GM19035 (cell line): ENCODE results near the gene UQCRH.

ENCODE experiments used
- ATAC-seq: cut with Tn5 transposase; IDR thresholded peaks from one replicate; pipeline ENCODE4 v1.9.1; 2021; ENCODE audit not compliant: unreplicated experiment

UQCRH gene

DNA sequence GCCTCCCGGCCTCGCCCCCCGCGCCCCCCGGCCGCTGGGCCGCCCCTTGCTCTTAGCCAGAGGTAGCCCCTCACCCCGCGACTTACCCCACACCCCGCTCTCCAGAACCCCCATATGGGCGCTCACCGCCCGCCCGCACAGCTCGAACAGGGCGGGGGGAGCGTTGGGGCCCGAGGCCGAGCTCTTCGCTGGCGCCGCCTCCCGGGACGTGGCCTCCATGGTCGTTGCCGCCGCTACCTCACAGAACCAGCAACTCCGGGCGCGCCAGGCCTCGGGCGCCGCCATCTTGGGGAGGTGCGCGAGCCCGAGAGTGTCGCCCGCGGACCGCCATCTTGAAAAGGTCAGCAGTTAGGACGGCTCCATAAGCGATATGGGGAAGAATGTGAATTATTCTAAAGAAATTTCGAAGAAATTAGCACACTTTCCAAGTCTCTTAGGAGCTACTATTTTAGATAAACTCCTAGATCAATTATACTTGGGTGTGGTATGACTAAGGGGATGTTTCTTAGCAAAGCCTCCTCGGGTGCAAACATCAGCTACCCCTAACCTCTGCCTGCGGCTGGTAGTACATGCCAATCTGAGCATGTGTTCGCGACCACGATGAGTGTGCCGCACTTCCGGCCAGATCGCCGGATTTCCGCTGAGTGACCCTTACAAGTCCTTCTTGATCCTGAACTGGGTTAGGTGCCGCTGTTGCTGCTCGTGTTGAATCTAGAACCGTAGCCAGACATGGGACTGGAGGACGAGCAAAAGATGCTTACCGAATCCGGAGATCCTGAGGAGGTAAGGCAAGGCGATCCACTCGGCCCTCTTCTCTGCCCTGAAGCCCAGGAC lies at the start of gene UQCRH, which contains the start of gene LRRC41:
UQCRH (plus strand) TSS at position 661 of the 834 bp plus-strand sequence; CDS start at position 730, 69 bp downstream.
LRRC41 (minus strand) TSS at position 579 of the 834 bp plus-strand sequence; CDS start at position 285, 294 bp downstream.
- ATAC-seq, result peak; percentile 78

DNA sequence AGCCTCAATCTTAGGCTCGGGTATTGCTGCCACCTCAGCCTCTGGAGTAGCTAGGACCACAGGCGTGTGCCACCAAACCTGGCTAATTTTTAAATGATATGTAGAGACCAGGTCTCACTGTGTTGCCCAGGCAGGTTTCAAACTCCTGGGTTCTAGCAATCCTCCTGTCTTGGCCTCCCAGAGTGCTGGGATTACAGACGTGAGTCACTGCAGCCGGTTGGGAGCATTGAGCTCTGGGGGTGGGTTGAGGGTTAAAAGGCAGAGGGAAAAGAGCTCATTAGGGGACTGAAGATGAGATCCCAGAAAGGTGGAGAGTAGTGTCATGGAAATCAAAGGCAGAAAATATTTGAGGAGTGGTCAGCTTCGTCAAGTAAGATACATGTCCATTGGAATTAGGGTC lies 48.8 kb upstream of the UQCRH start:
- no peak for ATAC-seq

DNA sequence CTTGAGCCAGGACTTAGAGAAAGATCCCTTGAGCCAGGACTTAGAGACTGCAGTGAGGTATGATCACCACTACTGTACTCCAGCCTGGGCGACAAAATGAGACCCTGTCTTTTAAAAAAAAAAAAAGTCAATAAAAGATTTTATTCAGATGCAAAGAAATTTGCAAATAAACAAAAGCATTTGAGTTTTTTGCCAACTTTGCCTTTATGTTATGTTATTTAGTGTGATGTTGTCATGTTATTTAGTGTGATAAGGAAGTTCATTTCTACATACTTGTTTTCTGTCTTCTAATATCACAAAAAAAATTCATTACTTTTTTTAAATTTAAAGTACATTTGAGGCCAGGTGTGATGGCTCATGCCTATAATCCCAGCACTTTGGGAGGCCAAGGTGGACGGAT lies 47.0 kb upstream of the UQCRH start:
- ATAC-seq, result no peak

DNA sequence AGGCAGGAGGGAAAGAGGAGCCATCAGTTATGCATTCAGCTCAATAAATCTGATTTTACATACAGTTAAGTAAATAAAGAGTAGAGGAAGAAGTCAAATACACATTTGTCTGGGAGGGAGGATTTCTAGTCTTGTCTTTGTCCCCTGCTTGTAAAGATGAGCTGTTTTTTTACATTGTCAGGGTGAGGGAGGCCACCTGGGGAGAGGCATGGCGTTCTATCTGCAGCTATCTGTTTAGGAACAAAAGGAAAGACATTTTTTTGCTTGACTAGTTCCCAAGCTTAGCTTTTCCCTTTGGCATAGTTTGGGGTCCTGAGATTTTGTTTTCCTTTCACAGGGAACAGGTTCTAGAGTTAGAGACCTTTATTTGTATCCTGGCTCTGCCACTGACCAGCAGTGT lies 41.0 kb upstream of the UQCRH start:
- no peak for ATAC-seq

DNA sequence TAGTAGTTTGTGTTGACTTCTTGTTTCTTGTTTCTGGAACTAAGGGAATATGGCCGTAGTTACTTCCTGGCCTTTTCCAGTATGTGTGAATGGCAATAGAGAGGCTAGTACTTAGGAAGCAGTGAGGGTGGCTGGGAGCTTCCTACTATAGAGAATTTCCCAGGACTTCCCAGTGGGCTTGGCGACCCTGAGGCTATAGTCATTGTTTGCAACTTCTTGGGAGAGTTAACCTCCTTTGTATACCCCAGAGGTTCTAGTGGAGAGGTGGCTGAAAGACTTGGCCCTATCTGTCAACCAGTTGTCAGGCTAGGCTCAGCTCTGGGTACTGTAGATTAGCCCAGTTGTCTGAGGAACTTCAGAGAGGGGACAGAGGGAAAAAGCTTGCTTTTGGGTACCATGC lies 40.4 kb upstream of the UQCRH start:
- ATAC-seq, result no peak

DNA sequence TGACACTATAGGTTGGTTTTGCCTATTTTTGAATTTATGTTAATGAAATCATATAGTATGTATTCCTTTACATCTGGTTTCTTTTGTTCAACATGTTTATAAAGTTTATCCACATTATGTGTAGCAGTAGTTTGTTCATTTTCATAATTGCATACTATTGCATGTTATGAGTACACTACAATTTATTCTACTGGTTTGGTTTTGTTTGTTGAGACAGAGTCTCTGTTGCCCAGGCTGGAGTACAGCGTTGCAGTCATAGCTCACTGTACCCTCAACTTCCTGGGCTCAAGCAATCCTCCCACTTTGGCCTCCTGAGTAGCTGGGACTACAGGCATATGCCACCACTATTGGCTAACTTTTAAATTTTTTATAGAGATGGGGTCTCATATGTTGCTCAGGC lies 34.9 kb upstream of the UQCRH start:
- no peak for ATAC-seq

DNA sequence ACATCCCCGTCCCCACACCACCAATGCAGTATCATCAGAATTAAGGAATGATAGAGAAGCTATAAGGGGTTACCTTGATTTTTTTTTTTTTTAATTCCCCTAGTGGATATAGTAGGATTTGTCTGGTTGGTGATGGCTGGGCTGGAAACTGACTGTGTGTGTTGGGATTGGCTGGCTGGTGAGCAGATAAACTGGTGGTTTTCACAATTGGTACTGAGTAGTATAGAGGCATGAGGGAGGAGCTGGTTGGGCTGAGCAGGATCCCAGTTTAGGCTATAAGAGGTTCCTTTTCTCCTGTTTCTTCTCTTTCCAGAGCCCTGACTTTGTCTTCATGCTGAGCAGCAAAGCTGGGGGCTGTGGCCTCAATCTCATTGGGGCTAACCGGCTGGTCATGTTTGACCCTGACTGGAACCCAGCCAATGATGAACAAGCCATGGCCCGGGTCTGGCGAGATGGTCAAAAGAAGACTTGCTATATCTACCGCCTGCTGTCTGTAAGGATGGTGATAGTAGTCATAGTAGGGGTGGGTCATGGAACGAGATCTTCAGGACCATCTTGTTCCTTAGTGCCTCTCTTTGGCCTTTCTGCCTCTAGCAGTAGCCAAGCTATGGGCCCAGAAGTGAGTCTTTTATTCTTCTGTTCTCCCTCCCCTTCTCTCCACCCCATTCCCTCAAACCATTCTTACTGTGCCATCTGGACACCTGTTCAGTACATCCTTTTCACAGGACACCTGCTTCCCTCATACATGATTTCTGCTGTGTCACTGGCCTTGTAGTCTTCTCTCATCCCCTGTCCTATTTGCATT lies 29.1 kb upstream of the UQCRH start:
- ATAC-seq, result no peak

DNA sequence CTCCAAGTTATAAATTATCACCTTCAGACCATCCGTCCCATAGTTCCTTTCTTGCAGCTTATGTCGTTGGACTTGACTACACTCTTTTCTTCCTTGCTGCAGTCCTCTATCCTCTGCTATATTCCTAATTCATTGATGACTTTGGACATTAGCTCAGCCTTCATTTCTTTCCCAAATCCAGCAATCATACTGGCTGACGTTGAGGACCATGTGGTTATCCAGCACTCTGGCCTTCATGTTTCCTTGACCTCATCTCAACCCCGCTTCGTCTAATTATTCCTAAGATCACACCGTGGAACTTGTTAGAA lies 28.5 kb upstream of the UQCRH start:
- ATAC-seq, result no peak

DNA sequence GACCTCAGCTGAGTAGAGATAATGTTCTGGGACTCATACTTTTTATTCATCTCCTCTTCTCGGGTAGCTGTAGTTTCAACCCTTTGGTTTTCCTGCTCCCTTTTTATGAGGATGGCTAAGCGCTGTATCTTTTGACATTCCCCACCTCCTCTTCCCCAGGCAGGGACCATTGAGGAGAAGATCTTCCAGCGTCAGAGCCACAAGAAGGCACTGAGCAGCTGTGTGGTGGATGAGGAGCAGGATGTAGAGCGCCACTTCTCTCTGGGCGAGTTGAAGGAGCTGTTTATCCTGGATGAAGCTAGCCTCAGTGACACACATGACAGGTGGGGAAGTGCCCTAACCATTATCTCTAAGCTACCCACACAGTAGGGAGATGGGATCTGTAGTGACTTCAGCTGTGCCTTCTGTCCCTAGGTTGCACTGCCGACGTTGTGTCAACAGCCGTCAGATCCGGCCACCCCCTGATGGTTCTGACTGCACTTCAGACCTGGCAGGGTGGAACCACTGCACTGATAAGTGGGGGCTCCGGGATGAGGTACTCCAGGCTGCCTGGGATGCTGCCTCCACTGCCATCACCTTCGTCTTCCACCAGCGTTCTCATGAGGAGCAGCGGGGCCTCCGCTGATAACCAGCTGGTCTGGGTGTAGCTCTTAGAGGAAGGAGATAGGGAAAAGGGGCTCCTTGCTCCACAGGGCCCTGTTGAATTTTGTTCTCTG lies 25.7 kb upstream of the UQCRH start:
- ATAC-seq, result no peak

DNA sequence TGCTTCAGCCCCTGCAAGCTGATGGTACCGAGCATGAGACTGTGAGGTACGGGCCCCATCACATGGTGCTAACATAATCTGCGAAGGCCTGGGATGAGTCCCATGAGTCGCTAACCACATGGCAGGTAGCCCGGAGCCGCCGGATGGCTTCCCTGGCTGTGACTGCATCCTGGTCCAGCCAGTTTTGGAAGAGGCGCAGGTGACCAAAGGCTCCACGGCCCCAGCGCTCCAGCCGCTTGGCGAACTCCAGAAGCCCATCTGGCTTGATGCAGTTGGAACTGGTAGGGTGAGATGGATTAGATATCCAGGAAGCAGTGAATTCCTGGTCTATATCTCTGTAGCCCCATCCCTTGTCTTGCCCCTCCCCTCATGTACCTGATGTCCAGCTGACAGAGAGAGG lies 24.7 kb upstream of the UQCRH start:
- no peak for ATAC-seq

DNA sequence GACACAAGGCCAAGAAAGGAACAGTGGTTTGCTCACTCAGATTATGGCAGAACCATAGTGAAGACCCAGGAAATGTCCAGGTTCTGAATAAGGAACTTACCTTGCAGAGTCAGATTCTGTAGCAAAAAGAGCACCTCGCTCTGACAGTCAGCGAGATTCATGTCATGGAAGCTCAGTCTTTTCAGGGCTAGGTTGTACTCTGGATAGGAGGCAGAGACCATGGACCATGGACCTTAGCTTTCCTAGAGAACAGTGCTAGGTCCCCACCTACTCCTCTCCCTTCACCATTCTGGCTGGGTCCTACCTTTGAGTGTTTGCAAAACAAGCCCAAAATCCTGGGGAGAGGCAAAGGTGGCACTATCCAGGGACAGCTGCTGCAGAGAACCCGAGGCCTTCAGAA lies 23.4 kb upstream of the UQCRH start:
- ATAC-seq, result no peak

DNA sequence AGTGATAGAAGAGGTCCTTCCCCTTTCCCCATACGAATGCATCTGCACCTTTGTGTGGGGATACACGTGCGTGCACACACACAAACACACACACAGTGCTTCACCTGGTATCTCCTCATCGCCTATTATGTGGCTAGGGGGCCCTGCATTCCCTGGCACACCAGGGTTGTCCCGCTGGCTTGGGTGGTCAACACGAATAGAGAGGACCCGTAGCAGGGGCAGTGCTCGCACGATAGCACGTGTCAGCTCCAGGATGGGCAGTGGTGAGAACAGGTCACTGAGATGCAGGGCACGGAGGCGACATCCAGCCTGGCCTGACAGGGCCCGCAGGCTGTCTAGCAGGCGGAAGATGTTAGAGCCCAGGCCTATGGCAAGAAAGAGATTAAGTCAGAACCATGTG lies 22.5 kb upstream of the UQCRH start:
- no peak for ATAC-seq

DNA sequence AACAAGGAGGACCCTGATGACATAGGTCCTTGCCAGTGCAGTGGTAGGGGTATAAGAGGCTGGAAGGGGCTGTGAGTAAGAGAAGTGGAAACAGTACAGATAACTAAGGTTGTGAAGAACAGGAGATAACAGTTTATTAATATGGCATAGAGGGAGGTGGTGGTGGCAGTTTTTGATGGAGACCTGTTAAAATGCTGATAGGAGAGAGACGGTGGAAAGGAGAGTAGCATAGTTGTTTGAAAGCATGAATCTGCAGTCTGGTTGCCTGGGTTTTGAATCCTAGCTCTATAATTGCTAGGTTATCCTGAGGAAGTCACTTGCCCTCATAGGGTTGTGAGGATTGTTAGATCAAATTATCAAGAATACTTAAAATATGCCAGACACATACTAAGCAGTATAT lies 19.4 kb upstream of the UQCRH start:
- ATAC-seq, result no peak

DNA sequence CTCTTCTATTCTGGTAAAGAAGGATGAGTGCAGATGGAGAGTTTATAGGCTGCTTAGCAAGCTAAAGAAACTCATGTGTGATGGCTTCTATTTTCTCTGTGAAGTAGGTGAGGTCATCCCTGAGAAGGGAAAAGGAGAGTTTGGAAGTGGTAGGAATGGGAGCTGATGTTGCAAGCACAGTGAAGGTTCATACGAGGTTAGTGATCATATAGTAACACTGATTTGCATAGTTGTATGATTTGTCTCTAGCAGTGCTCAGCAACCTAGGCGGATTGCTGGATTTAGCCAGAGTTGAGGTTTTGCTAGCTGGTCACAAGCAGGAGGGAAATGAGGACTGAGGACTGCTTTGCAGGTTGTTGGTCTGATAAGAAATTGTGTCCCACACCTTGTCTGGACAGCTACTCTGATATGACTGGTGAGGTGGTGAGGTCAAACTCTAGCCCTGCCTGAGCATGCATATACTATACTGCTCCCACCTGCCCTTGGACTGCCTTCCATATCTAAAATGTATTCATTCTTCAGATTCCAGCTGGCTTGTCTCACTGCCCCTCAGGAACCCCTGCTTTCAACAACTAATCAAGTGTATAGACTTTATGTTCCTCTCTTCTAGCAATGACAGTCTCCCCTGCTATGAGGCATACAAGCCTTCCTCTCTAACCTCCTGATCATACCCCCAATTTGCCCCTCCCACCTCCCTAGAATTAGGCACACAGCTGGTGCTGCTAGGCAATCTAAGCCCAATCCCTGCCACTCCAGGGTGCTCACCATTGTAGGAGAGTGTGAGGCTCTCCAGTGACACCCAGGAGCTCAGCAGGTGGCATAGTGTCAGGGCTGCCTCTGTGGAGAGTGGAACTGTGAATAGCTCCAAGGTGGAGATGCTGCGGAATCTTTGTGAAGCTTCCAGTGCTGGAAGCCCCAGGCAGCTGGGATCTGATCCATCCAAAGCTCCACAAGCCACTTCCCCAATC lies 18.6 kb upstream of the UQCRH start:
- no peak for ATAC-seq

DNA sequence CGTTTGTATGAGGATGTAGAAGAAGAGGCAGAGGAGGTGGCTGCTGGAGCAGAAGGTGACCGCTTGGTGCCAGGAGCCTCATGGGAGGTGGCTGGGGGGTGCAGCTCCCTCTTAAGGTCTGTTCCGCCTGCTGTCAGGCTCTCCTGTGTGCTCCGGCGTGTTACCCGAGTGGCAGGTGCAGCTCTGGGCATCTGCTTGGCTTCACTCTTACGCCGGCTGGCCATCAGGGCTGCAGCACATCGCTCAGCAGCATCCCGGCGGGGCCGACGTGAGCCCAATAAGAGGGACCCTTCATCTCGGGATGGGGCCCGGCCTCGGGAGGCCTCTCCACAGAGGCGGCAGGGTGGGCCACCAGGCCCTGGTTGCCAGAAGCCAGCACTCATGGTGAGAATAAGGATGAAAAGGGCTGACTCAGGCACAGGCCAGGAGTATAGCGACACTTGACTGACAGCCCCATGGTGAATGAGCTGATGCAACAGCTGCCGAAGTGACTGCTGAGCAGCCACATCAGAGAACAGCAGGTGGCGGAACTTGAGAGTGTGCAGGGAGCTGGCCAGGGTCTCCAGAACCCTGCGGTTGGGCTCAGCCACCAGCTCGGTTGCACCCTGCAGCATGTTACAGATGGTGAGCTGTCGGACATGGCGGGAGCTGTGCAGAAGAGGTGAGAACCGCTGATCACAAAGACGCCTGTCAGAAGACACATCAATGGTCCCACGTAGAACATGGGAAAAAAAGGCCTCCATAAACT lies 17.6 kb upstream of the UQCRH start:
- no peak for ATAC-seq

DNA sequence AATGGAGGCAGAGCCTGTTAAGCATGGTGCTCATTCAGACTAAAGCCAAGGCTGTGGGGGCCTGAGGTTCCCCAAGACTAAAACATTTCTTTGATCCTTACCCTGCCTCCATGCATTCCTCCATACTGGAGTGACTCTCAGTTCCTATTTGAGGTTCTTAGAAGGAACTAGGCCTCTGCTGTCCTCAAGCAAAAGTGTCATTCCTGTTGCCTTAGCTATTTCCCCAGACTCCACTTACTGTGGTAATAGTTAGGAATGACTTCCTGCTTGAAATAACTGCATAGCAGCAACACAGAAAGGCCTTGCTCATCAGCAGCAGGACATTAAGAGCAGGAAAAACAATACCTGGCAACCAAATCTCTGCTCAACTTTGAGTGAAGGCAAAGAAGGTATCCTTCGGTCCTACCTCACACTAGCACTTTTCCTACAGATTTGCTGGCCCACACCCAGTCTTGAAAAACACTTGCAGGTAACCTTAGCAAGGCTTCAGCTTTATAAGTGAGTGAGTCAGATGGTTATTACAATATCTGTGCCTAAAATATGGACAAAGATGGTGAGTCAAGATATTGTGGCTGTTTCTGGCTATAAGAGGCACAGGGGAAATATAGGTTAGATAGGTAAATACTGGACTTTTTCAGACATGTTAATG lies 14.9 kb upstream of the UQCRH start:
- ATAC-seq, result no peak

DNA sequence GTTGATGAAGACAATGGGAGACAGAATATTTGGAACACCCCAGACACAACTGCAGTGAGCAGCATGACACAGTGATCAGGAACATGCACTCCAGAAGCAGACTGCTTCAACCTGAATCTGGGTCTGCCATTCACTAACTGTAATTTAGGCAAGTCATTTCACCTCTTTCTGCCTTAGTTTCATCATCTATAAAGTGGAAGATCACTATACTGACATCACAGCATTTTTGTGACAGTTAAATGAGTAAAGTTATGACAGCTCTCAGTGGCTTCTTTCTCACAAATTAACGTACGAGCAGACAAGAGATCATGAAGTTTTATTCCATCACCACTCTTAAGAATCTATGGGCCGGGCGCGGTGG lies 14.4 kb upstream of the UQCRH start:
- ATAC-seq, result no peak

DNA sequence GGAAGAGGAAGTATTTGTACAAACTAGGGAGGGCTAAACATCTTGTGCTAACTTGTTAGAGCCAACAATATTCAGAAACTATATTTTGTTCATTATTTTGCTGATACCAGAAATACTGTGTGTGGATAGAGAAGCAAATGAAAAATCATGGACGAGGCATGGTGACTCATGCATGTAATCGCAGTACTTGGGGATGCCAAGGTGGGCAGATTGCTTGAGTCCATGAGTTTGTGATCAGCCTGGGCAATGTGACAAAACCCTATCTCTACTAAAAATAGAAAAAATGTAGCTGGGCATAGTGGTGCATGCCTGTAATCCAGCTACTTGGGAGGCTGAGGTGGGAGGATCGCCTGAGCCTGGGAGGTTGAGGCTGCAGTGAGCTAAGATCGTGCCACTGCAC lies 13.5 kb upstream of the UQCRH start:
- ATAC-seq, result no peak

DNA sequence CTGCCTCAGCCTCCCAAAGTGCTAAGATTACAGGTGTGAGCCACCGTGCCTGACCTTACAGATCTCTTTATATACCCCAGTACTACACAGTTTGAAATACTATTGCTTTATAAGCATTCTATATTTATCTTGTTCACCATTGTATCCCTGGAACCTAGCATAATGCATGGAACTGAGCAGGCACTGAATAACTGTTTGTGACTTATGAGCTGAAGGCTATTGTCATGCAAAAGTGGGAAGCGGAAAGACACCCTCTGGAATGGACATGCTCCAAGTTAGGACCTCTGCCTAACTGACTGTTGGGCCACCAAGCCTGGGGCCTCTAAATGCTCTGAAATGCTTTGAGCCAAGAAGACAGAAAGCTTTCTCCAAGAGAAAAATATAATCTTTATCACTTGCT lies 8.2 kb upstream of the UQCRH start:
- ATAC-seq, result no peak
